NB4 (cell line): ENCODE data around the gene PCNT.

Experiments
- DNase-seq: peaks from one replicate; pipeline ENCODE4 v3.0.0; 2010; ENCODE audit warnings: low read depth
- H3K4me3 ChIP-seq: one replicate; pipeline ENCODE4 v1.5.1; 2011; ENCODE audit warnings: mild to moderate bottlenecking, low read depth, low read length, moderate library complexity
- CTCF ChIP-seq: IDR thresholded peaks from one replicate; pipeline ENCODE4 v1.5.1; 2012; ENCODE audit warnings: low read depth, low read length
- MYC ChIP-seq: IDR thresholded peaks from 2 replicates; pipeline ENCODE4 v1.6.1; 2011; ENCODE audit warnings: low read depth, low read length
- POLR2A ChIP-seq: IDR thresholded peaks from 2 replicates; pipeline ENCODE4 v1.6.1; 2011; ENCODE audit warnings: mild to moderate bottlenecking; ENCODE audit not compliant: insufficient read length; ENCODE audit errors: extremely low read depth
- TF ChIP-seq, protein P1 (sequence below): IDR thresholded peaks from 2 replicates; pipeline ENCODE4 v1.6.1; 2011; ENCODE audit warnings: low read depth, low read length

The PCNT gene

DNA sequence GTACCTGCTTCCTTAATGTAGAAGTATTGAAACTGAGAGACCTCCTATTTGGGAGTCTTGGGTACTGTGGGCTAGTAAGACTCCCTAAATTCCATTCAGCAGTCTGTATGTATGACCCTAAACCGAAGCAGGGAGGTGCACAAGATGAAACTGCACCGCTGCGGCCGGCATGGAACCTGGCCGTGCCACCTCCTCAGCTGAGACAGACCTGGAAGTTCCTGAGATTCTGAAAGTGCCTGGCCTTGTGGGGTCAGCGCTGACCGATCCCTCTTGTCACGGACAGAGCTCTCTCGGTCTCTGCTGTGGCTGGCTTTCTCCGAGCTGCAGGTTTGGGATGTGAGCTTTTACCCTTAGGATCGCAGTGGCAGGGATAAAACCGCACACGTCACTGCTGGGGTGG lies 27.0 kb downstream of the PCNT start:
- TF ChIP-seq, protein P1, sequence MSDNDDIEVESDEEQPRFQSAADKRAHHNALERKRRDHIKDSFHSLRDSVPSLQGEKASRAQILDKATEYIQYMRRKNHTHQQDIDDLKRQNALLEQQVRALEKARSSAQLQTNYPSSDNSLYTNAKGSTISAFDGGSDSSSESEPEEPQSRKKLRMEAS: no peak
- no peak for TF ChIP-seq CTCF
- TF ChIP-seq POLR2A: no peak
- no peak for TF ChIP-seq MYC
- no peak for DNase-seq
- no peak overlapping the region for H3K4me3 ChIP-seq

DNA sequence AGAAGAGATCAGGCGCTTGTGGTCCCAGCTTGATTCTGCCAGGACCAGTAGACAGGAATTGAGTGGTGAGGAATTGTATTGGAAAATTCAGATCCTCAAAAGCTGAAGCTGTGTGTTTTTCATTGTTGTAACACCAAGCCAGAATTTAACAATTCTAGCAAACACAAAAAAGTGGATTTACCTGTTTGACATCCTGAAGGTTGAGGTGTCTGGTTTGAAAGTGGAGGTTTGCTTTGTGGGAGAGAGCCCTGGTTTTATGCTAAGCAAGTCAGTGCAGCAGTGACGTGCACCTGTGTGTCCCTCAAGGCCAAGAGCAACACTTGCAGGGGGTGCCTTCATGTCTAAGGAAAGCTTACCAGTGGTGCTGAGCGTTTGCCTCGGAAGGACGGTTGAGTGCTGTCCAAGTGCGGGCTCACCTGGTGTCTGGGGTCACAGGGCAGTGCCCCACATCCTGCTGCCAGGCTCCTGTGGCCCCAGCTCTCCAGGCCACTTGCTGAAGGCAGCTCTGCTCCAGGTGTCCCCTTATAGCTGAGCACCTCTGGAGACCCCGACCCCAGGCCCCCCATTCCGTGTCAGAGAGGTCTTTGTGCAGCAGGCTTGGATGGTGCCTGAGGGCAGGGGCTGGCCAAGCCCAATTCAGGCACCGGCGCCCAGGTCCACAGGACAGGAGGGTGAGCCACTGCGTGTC lies 27.7 kb downstream of the PCNT start:
- no peak overlapping the region for H3K4me3 ChIP-seq
- no peak for DNase-seq
- TF ChIP-seq, protein P1: no peak
- TF ChIP-seq CTCF (no peak), POLR2A (no peak), MYC (no peak)

- no peak overlapping the region for H3K4me3 ChIP-seq
- DNase-seq: no peak
- TF ChIP-seq CTCF: no peak
- TF ChIP-seq MYC: no peak
- TF ChIP-seq POLR2A: no peak
- TF ChIP-seq, protein P1: no peak
Observed at GRCh38 chr21:46352164-46352515, 28.2 kb downstream of the PCNT start.

DNA sequence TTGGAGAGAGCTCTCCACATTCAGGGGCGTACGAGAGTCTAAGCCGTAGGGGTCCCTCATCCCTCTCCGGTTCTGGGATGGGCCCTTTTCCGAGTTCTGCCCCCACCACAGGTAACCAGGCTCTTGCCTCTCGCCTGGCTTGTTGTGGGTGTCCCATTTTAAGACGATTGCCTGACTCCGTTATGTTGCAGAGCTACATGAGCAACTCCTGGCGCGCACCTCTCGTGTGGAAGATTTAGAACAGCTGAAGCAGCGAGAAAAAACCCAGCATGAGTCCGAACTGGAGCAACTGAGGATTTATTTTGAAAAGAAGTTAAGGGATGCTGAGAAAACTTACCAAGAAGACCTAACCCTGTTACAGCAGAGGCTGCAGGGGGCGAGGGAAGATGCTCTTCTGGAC lies 29.0 kb downstream of the PCNT start:
- no peak overlapping the region for H3K4me3 ChIP-seq
- TF ChIP-seq MYC: no peak
- TF ChIP-seq CTCF: no peak
- TF ChIP-seq, protein P1: no peak

GRCh38 chr21:46354046-46354445 lies 30.1 kb downstream of the PCNT start:
- no peak overlapping the region for H3K4me3 ChIP-seq
- no peak for DNase-seq
- TF ChIP-seq CTCF (no peak), POLR2A (no peak), MYC (no peak)
- TF ChIP-seq, protein P1: no peak

More for the DNA sequence above, 29.0 kb downstream of the PCNT start:
- DNase-seq: no peak
